22Rv1 (cell line): ENCODE results near the gene PARD3B.

ENCODE experiments used
- H3K27ac ChIP-seq: fragments of 450-650 bp; 2 replicates; pipeline ENCODE4 v1.5.1; 2017
- CTCF ChIP-seq: fragments of 450-650 bp; IDR thresholded peaks from 2 replicates; pipeline ENCODE4 v1.5.1; 2017; ENCODE audit warnings: mild to moderate bottlenecking
- ZFX ChIP-seq: fragments of 450-650 bp; IDR thresholded peaks from 2 replicates; pipeline ENCODE4 v1.6.1; 2017; ENCODE audit warnings: antibody characterized with exemption, borderline replicate concordance

PARD3B gene

GRCh38 chr2:204635478-204635877 lies 90.2 kb downstream of the PARD3B start:
- H3K27ac ChIP-seq = no peak overlapping the region
- no peak for TF ChIP-seq CTCF
- no peak for TF ChIP-seq ZFX

- no peak overlapping the region for H3K27ac ChIP-seq
- TF ChIP-seq CTCF (no peak), ZFX (no peak)
Measured at GRCh38 chr2:204638471-204639194, 93.4 kb downstream of the PARD3B start.

- TF ChIP-seq ZFX (no peak), CTCF (no peak)
- H3K27ac ChIP-seq = no peak overlapping the region
Measured at GRCh38 chr2:204643326-204643725, 98.1 kb downstream of the PARD3B start.

DNA sequence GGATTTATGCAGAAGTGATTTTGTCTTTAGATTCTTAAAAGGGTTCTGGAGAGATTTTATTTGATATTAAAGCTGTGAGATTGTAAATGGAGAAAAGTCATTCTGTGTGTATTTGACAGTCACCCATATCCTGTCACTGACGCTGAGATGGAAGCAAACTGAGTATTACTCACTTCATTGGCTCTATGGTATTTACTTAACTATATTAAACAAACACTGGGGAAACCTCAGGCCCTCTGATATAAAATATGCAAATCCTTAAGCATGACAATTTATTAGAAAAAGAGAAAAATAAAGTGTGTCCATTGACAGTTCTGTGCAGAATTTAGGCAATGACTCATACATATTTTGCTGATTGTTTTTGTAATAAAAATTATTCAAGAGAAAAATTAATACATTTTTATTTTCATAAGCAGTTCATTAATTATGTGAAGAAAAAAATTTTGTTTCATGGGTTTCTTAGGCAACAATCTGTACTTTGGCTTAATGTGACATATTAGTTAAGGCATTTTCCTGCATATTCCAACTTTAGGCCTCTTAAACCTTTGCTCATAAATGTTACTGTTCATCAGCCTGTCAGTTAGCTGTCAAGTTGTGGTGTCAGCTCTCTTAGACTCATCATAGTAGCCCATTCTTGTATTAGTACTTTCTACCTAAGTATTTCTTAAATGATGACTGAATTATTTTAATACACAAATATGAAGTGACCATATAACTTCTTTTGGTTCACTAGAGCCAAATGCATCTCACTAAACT lies 99.9 kb downstream of the PARD3B start:
- TF ChIP-seq ZFX = no peak
- no peak for TF ChIP-seq CTCF
- H3K27ac ChIP-seq = no peak overlapping the region

DNA sequence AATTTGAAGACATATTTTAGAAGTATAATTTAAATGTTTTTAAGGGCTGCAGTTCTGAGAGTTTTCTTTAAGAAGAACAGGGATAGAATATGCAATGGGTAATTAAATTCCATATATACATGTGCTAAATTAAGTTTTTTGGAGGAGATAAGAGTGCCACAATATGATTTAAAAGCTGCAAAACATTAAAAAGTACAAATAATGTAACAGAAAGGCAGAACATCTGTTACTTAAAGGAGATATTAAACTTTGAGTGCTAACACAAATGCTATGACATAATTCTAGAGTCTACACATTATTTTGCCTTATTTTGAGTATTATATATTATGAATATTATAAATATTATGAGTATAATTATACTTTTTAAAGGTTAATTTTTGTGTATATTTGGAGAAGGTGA lies 102.4 kb downstream of the PARD3B start:
- no peak overlapping the region for H3K27ac ChIP-seq
- TF ChIP-seq ZFX = no peak

DNA sequence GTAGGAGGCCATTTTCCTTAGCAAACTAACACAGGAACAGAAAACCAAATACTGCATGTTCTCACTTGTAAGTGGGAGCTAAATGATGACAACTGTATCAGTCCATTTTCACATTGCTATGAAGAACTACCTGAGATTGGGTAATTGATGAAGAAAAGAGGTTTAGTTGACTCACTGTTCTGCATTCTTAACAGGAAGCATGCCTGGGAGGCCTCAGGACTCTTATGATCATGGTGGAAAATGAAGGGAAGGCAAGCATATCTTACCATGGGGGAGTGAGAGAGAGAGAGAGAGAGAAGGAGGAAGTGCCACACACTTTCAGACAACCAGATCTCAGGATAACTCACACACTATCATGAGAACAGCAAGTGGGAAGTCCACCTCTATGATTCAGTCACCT lies 105.3 kb downstream of the PARD3B start:
- no peak overlapping the region for H3K27ac ChIP-seq
- TF ChIP-seq CTCF (no peak), ZFX (no peak)

- TF ChIP-seq CTCF (no peak), ZFX (no peak)
- no peak overlapping the region for H3K27ac ChIP-seq
Measured at GRCh38 chr2:204652063-204652462, 106.8 kb downstream of the PARD3B start.

- TF ChIP-seq CTCF = no peak
- no peak for TF ChIP-seq ZFX
- H3K27ac ChIP-seq = no peak overlapping the region
Measured at GRCh38 chr2:204654669-204655068, 109.4 kb downstream of the PARD3B start.
